H1 (cell line): ENCODE measurements around the gene TMEM72.

Source experiments
- CHD1 ChIP-seq: IDR thresholded peaks from 2 replicates; pipeline ENCODE4 v1.6.1; 2012; ENCODE audit warnings: low read depth, low read length, improper control_type of control experiment
- CTCF ChIP-seq, 3 experiments: IDR thresholded peaks; 1 replicate in 2 of 3; 2 replicates in 1 of 3; pipeline versions ENCODE4 v1.5.1 to v1.6.1; 2011; ENCODE audit warnings: low read length in 3 of 3, mild to moderate bottlenecking in 3 of 3, inconsistent platforms in 2 of 3, low read depth in 1 of 3, moderate library complexity in 1 of 3; ENCODE audit not compliant: insufficient read depth in 1 of 3; ENCODE audit errors: control extremely low read depth in 1 of 3
- JUND ChIP-seq: IDR thresholded peaks from 2 replicates; pipeline ENCODE4 v1.6.1; 2011; ENCODE audit warnings: mild to moderate bottlenecking, improper control_type of control experiment, low read length
- POLR2A ChIP-seq, 2 experiments: IDR thresholded peaks; 1 replicate in 1 of 2; 2 replicates in 1 of 2; pipeline ENCODE4 v1.6.1; 2011; ENCODE audit warnings: low read depth in 2 of 2, low read length in 2 of 2, mild to moderate bottlenecking in 2 of 2; ENCODE audit errors: control extremely low read depth in 1 of 2
- RNF2 ChIP-seq: fragments of 200-900, 300-1000 bp; sonication (generic); IDR thresholded peaks from 2 replicates; pipeline ENCODE4 v1.7.1; 2016; ENCODE audit warnings: borderline replicate concordance, low read depth, mild to moderate bottlenecking, antibody characterized with exemption, low read length; ENCODE audit not compliant: poor library complexity, severe bottlenecking; ENCODE audit errors: missing control alignments
- TAF1 ChIP-seq: IDR thresholded peaks from 2 replicates; pipeline ENCODE4 v1.6.1; 2011; ENCODE audit warnings: mild to moderate bottlenecking, low read depth, low read length
- TEAD4 ChIP-seq: IDR thresholded peaks from 2 replicates; pipeline ENCODE4 v1.6.1; 2012; ENCODE audit warnings: low read depth, low read length, inconsistent platforms, mixed read lengths
- USF2 ChIP-seq: IDR thresholded peaks from 2 replicates; pipeline ENCODE4 v1.6.1; 2011; ENCODE audit warnings: low read length, improper control_type of control experiment

- TF ChIP-seq CHD1 (no peak), TEAD4 (no peak), JUND (no peak), USF2 (no peak), CTCF (IDR thresholded peaks at IDR 0.05; ENCODE audit: control extremely low read depth in 1 of 3, insufficient read depth in 1 of 3, low read depth in 1 of 3, low read length in 3 of 3) (no peak), TAF1 (no peak), RNF2 (no peak), POLR2A (IDR thresholded peaks at IDR 0.05; ENCODE audit: control extremely low read depth in 1 of 2, low read depth in 2 of 2, low read length in 2 of 2) (no peak)
Observed at GRCh38 chr10:44922796-44923545, 11.8 kb downstream of the TMEM72 start.
